ENCODE results near the gene NPLOC4. TPM values are rescaled to one million over a fixed set of nuclear protein-coding genes. Genes with fewer than 3 reads are reported as not detected.

NPLOC4 gene
- total and polyA plus RNA-seq, 9 of the 15 experiments (the other 6 are each of a cell fraction or from before 2014, with no cell fraction given): 1.5 to 116 (median 64.5) TPM

DNA sequence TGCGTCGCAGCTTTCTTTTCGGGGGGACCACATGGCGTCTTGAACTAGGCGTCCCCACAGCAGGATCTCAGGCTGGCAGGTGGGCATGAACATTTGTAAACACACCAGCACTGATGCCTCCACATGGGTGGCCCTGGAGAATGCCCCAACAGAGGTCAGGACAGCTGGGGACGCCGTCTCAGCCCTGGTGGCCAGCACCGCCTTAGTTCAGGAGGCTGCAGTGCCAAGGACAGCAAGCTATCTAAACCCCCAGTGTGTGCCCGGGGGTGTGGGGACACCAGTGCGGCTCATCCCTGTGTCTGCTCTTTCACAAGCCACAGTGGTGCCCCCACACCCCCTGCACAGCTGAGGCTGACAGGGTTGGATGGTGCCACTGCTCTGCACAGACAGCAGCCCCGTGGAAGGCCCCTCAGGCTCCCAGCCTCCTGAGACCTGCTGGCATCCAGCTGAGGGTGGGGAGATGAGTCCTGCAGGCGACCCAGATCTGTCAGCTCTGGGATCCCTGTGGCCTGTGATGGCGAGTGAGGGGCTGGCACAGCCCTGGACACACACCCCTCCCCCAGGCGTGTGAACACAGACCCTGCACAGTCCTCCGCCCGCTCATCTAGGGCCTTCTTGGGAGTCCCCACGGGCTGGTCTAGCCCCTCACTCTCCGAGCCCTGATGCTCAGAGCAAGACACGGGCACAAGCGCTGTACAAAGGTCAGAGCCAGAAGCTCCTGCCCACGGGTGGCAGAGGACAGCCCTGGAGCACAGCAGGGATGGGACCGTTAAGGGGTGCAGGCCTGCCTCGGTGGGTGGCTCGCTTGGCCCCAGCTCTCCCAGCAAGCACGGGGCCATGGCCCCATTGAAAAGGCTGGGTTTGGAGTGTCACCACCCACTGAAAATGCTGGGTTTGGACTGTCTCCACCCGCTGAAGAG lies 98.0 kb downstream of the NPLOC4 start:
- Histone ChIP-seq H3K4me3 (no peak overlapping the region), H3K4me2 (ENCODE audit: insufficient read depth, low read length) (no peak overlapping the region), H3K9me3 (replicated peaks; ENCODE audit: control insufficient read depth, insufficient read depth, low read depth, low read length) (no peaks in the 10 kb centered on the region), H3K9me1 (ENCODE audit: control insufficient read depth, insufficient read depth, low read length) (peaks cover 4% of the 10 kb centered on the region), H3K79me2 (ENCODE audit: control insufficient read depth, insufficient read depth, low read length) (no peaks in the 10 kb centered on the region), H3K4me1 (replicated peaks in 1 of 2; ENCODE audit: control insufficient read depth in 2 of 2, insufficient read depth in 2 of 2, low read length in 2 of 2) (peaks cover 0 to 60% of the 10 kb centered on the region in 2 experiments; a peak in 2 of 5 replicates), H3K27ac (ENCODE audit: extremely low read depth, low read depth, low read length) (no peak overlapping the region), H2AFZ (ENCODE audit: low read depth, low read length) (no peak overlapping the region), H4K20me1 (replicated peaks; ENCODE audit: control insufficient read depth, insufficient read depth, low read length) (peaks cover 13% of the 10 kb centered on the region; the same call in 1 of the 2 replicates), H3K36me3 (ENCODE audit: control insufficient read depth, insufficient read depth, low read length) (peaks cover 42% of the 10 kb centered on the region; the same call in 2 of the 3 replicates), H3K27me3 (ENCODE audit: control insufficient read depth in 2 of 2, insufficient read depth in 2 of 2, low read length in 2 of 2) (no peaks in the 10 kb centered on the region), H3K9ac (ENCODE audit: insufficient read depth in 1 of 2, low read depth in 2 of 2, low read length in 2 of 2) (peak overlapping the region in 1 of 2 experiments; percentile 66; a peak in 2 of 4 replicates)
- 86% methylated on average over 23 of the region's 26 CpGs for WGBS (ENCODE audit: insufficient coverage, low coverage, missing lambda C conversion rate)
- ATAC-seq: no peak
- intact Hi-C loops (cut with micrococcal nuclease) (no loop called here), in situ Hi-C loops (cut with MboI) (no loop called here)
- TF ChIP-seq, protein P1, sequence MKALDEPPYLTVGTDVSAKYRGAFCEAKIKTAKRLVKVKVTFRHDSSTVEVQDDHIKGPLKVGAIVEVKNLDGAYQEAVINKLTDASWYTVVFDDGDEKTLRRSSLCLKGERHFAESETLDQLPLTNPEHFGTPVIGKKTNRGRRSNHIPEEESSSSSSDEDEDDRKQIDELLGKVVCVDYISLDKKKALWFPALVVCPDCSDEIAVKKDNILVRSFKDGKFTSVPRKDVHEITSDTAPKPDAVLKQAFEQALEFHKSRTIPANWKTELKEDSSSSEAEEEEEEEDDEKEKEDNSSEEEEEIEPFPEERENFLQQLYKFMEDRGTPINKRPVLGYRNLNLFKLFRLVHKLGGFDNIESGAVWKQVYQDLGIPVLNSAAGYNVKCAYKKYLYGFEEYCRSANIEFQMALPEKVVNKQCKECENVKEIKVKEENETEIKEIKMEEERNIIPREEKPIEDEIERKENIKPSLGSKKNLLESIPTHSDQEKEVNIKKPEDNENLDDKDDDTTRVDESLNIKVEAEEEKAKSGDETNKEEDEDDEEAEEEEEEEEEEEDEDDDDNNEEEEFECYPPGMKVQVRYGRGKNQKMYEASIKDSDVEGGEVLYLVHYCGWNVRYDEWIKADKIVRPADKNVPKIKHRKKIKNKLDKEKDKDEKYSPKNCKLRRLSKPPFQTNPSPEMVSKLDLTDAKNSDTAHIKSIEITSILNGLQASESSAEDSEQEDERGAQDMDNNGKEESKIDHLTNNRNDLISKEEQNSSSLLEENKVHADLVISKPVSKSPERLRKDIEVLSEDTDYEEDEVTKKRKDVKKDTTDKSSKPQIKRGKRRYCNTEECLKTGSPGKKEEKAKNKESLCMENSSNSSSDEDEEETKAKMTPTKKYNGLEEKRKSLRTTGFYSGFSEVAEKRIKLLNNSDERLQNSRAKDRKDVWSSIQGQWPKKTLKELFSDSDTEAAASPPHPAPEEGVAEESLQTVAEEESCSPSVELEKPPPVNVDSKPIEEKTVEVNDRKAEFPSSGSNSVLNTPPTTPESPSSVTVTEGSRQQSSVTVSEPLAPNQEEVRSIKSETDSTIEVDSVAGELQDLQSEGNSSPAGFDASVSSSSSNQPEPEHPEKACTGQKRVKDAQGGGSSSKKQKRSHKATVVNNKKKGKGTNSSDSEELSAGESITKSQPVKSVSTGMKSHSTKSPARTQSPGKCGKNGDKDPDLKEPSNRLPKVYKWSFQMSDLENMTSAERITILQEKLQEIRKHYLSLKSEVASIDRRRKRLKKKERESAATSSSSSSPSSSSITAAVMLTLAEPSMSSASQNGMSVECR (CRISPR knock-in tag; IDR thresholded peaks at IDR 0.05): no peak
- TF ChIP-seq POLR2G (IDR thresholded peaks at IDR 0.05; ENCODE audit: low read depth, low read length) (peak; percentile 29; the same call in 1 of the 2 replicates), TEAD2 (tag; IDR thresholded peaks at IDR 0.05) (no peak)
- BruUV-seq (replicated peaks): no TSS peak
- ChIA-PET POLR2A (interaction anchor here (0.5 to 4.0 kb wide), 4 partner anchors 10 to 1907 kb away, joined by 3 to 26 read pairs (median 6); partner anchors contain the start of gene FAAP100), CTCF (ENCODE audit: low intra/inter-chr PET ratio) (interaction anchor here (1.9 kb wide), 1 partner anchor 286 kb away, joined by 11 read pairs; no protein-coding TSS in a partner anchor)
- no peak for FAIRE-seq
- DNase-seq (ENCODE audit: extremely low read depth in 1 of 4, low spot score in 3 of 4): no peak

All from K562 (cell line).